CD4-positive, alpha-beta T cell treated with Interferon gamma for 1 hour (primary cell): ENCODE measurements around the gene INPP5E.
A peak's percentile ranks its signal among the peaks of the same experiment; 100 is the strongest.
"Not testable (repeated sequence)": the region's sequence is repeated elsewhere in the genome, so short reads cannot be mapped to it uniquely, and the experiment has no call there.

ENCODE experiments used
- DNase-seq: peaks from one replicate; pipeline ENCODE4 v3.0.0-alpha.2; 2020

Gene INPP5E

GRCh38 chr9:136426787-136427186 lies 12.9 kb downstream of the INPP5E start:
- no peak for DNase-seq

GRCh38 chr9:136425367-136425766 lies 14.3 kb downstream of the INPP5E start:
- not testable (repeated sequence) for DNase-seq

DNA sequence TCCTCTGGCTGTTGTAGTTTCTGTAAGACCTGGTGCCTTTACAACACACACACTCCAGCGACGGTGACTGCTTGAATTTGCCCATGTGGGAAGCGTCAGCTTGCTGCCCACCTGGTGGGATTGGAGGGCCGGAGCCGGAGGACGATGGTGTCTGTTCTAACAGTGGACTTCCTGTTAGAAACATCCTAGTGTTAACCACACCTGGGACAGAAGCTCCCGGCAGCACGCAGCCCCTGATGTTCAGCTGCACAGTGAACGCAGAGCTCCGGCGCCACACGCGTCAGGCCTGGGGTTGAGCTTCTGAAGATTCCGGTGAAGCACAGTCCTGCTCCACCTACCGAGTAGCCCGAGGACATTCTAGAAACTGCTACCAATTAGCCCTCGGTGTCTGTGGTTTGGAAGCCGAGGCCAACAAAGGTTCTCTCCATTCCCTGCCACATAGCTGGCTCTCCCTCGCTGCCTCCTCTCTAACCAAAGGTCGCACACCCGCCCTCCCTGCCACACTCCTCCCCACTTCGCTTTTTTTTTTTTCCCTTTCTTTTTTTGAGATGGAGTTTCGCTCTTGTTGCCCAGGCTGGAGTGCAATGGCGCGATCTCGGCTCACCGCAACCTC lies 14.8 kb downstream of the INPP5E start:
- DNase-seq: no peak

DNA sequence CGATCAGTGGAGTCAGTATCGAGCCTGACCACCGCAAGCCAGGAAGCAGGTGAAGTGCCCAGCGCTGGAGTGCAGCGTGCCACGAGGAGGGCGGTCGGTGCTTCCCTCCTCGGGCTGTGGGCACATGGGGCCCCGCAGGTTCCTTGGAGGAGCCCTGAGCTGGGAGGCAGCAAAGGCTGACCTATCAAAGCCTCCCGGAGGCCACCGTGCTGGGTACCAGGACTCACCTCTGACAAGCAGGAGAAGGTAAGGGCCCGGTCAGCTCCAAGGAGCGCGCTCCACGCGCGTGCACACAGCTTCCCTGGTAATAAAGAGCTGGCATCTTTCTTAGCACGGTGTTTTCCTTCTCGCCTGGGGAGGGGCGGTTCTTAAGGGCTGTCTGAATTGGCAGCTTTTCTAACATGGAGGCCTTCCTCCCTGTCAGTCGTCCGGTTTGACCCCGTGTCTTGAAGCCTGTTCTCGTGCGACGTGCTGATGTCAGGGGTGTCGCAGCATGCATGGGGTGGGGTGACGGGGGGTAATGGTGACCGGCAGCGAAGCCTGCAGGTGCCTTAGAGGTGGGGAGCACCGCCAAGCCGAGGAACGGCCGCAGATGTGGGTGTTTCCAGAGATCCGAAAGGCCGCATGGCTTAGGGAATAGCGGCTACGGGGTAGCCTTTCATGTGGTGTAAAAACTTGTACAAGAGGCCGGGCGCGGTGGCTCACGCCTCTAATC lies 16.1 kb downstream of the INPP5E start:
- no peak for DNase-seq

- no peak for DNase-seq
These were observed 16.8 kb downstream of the INPP5E start for GRCh38 chr9:136422876-136423275.

- no peak for DNase-seq
These were observed 17.9 kb downstream of the INPP5E start for GRCh38 chr9:136421791-136422190.

DNA sequence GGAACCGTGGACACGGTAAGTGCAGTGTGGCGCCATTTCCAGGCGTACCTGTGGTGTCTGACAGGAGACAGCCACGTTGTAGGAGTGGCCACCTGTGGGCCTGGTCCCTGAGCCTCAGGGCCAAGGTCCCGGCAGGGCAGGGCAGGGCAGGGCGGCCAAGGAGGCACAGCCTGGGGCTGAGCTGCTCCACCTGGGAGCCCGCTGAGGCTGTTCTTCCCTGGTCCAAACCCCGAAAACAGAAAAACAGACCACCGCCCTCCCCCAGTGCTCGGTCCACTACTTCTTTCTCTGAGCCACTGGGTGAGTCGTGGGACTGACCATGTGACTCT lies 20.6 kb downstream of the INPP5E start:
- no peak for DNase-seq

- no peak for DNase-seq
These were observed 21.2 kb downstream of the INPP5E start for GRCh38 chr9:136418182-136419091.

DNA sequence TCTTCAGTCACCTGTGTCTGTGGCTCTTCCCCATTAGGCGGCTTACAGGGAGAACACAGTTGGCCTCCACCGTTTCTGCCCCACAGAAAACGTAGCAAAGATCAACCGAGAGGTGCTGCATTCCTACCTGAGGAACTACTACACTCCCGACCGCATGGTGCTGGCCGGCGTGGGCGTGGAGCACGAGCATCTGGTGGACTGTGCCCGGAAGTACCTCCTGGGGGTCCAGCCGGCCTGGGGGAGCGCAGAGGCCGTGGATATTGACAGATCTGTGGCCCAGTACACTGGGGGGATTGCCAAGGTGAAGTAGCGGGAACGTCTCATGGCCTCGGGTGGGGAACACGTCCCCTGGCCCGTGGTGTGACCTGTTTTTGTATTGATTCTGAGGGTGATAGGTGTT lies 22.7 kb downstream of the INPP5E start:
- DNase-seq: no peak

DNA sequence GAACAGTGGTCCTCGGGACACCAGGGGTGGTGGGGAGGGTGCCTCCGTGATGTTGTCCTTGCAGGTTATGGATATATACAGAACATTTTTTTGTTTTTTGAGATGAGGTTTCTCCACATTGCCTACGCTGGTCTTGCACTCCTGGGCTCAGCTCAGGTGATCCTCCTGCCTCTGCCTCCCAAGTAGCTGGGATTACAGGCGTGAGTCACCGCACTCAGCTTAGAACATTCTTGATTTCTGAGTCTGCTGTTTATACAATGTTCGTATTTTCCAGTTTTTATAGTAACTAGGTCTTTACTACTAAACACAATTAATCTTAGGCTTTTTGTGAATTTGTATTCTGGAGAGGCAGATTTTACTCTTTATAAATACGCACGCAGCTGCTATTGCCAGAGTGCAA lies 23.2 kb downstream of the INPP5E start:
- DNase-seq: no peak

GRCh38 chr9:136412962-136413361 lies 26.7 kb downstream of the INPP5E start:
- DNase-seq: no peak

GRCh38 chr9:136411378-136411777 lies 28.3 kb downstream of the INPP5E start:
- no peak for DNase-seq

DNA sequence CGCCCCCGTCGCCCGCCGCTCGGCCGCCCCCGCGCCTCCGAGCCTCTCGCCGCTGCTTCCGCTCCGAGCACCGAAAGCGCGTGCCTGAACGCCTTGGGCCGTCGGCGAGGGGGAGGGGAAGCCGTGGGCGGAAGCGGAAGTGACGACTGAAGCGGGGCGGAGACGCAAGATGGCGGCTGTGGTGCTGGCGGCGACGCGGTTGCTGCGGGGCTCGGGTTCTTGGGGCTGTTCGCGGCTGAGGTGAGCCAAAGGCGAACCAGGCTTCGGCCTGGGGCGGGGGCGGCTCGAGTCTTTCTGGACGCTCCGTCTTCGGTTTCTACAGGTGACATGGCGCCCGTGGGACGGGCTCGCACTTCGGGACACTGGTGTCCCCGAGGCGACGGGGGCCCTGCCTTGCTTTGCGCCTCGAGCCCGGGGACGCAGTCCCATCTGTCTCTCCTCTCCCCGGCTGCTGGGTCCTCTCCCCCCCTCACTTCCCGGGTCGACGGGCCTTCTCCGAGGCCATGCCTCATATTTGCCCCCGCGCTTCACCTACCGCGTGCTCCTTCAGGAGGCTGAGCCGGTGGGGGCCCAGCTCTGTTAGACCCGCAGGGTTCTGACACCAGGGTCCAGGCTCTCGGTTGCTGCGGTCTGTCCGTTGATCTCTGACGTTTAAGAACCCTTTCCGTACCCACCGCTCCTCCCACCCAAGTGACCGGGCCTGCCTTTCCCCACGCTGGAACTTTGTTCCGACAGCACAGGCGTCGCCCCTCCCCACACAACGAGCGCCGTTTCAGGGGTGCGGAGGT lies 29.0 kb downstream of the INPP5E start, which contains the start of the genes ENTR1 and PMPCA:
Gene ENTR1, minus strand, starts transcription at position 115 of the 788 bp plus-strand sequence. CDS start 217 bp downstream, outside the sequence.
Gene PMPCA, plus strand, starts transcription at position 159 of the 788 bp plus-strand sequence. Its CDS starts 11 bp downstream, at position 170.
- peak; percentile 91 for DNase-seq

- DNase-seq: peak; percentile 16
These were observed 29.8 kb downstream of the INPP5E start for GRCh38 chr9:136409557-136410455.

GRCh38 chr9:136407911-136408310 lies 31.7 kb downstream of the INPP5E start:
- no peak for DNase-seq

GRCh38 chr9:136407061-136407460 lies 32.6 kb downstream of the INPP5E start:
- DNase-seq: not testable (repeated sequence)

DNA sequence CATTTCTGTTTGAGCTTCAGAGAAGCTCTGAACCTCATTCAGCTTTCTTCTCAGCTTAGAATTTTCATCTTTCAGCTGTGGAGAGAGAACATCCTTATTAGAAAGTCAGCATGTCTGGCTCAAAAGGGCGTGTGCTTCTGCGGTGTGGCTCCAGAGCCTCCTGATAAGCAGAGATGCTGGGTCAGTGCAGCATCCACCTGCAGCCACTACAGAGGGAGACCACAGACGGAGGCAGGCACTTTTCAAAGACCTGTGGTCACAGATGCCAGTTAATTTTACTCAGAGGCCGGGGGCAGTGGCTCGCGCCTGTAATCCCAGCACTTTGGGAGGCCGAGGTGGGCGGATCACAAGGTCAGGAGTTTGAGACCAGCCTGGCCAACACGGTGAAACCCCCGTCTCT lies 33.7 kb downstream of the INPP5E start:
- not testable (repeated sequence) for DNase-seq

DNA sequence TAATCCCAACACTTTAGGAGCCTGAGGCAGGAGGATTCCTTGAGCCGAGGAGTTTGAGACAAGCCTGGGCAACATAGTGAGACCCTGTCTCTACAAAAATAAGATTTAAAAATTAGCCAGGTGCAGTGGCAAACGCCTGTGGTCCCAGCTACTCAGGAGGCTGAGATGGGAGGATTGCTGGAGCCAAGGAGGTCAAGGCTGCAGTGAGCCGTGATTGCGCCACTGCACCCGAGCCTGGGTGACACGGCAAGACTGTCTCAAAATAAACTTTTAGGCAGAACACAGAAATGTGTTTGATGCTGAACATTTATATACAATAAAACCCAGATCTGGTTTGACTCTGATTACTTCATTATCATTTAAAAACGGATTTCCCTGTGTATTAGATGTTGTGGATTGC lies 34.2 kb downstream of the INPP5E start:
- DNase-seq: no peak

DNA sequence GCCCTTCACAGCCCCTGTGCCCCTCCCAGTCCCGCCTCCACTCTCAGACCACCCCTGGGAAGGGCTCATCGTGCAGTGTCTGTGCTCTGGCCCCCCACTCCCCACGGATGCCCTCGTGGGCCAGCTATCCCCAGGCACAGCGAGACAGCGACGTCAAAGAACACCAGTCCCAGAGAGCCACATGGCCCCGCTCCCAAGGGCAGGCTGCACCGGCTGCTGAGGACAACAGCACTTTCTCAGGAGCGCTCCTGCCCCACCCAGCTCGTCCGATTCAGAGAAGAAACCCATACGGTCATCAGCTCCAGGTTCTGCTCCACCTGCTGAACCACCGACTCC lies 34.9 kb downstream of the INPP5E start:
- no peak for DNase-seq

GRCh38 chr9:136403915-136404800 lies 35.5 kb downstream of the INPP5E start:
- DNase-seq: no peak

DNA sequence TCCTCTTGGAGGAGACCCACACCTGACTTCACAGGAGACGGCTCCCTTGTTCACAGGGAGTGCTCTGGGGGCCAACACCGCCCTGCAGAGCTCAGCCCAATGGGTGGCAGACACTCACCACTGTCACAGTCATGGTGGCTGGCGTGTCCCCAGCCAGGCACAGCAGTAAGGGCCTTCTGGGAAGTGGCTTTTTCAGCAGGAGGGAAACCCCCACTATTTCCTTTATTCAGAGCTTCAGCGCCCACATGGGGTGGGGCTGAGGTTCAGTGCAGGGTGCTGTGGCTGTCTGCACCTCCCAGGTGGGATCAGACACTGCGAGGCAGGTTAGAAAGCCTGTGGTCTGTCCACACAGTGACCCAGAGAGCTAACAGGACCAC lies 36.1 kb downstream of the INPP5E start:
- peak; percentile 74 for DNase-seq
